ENCODE results near the gene APCDD1.
"Not testable (repeated sequence)": the region's sequence is repeated elsewhere in the genome, so short reads cannot be mapped to it uniquely, and the experiment has no call there.

Gene APCDD1

DNA sequence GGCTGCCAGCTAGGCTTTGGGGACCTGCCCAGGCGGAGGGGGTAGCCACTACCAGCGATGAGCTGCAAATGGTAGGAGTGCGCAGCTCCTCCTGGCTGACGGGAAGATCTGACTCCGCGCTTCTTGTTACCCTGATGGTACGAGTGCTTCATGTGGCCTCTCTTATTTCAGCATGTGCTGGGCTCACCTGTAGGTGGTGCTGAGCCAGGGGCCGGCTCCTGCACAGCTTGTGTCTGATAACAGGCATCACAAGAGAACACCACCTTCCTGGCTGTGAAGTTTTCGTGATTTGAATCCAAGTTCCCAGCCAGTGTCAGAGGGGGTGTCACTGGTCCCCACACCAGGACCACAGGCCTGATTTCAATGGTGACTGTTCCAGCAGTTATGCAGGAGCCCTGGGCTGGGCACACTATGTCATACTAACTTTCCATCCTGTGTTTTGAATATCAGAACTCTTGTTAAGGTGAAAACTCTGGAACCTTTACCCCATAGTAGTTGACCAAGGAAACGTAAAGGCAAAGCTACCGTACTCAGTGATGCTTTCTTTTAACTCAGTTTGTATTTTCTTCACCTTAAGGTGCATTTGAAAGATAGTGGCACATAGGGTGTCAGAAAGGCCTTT is 28.0 kb downstream of the APCDD1 start:
- H3K4me3 ChIP-seq (ENCODE audit: low read depth, low read length) = no peak overlapping the region
- no peak for DNase-seq (ENCODE audit: low read depth)

- H3K4me3 ChIP-seq (ENCODE audit: low read depth, low read length) = no peak overlapping the region
- no peak for DNase-seq (ENCODE audit: low read depth)
Observed at GRCh38 chr18:10482985-10483949, 28.8 kb downstream of the APCDD1 start.

- no peak for DNase-seq (ENCODE audit: low read depth)
- no peak overlapping the region for H3K4me3 ChIP-seq (ENCODE audit: low read depth, low read length)
Observed at GRCh38 chr18:10485475-10485874, 31.0 kb downstream of the APCDD1 start.

DNA sequence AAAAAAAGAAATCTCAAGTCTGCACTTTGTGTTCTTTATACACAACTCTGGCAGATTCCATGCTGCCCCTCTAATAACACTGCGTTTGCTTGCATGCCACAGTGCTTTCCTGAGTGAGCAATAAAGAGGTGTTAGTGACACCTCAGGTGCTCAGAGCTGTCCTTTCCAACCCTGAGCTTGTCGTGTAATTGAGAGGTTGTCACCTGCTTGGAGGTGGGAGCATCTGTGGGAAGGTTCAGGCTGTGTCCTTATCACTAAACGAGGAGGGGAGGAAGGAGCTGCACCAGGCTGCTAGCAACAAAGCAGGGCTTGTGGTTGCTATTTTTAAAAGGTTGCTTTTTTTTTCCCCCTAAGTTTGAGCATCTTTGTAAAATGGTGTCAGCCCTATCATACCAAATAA is 31.9 kb downstream of the APCDD1 start:
- H3K4me3 ChIP-seq (ENCODE audit: low read depth, low read length) = no peak overlapping the region
- no peak for DNase-seq (ENCODE audit: low read depth)

GRCh38 chr18:10487154-10487553 is 32.7 kb downstream of the APCDD1 start:
- DNase-seq (ENCODE audit: low read depth) = no peak

DNA sequence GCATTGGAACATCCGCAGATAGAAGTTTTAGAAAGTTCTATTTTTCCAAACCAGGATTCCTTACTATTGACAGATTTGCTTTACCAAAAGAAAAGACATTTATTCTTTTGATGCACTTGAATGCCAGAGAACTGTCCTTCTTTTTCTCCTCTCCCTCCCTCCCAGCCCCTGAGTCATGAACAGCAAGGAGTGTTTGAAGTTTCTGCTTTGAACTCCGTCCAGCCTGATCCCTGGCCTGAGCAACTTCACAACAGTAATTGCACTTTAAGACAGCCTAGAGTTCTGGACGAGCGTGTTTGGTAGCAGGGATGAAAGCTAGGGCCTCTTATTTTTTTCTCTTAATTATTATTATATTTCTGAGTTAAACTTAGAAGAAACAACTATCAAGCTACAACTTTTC is 33.6 kb downstream of the APCDD1 start:
- H3K4me3 ChIP-seq (ENCODE audit: low read depth, low read length) = no peak overlapping the region
- no peak for DNase-seq (ENCODE audit: low read depth)

More at GRCh38 chr18:10487154-10487553, 32.7 kb downstream of the APCDD1 start:
- H3K4me3 ChIP-seq (ENCODE audit: low read depth, low read length) = no peak overlapping the region

- H3K4me3 ChIP-seq (ENCODE audit: low read depth, low read length) = no peak overlapping the region
- no peak for DNase-seq (ENCODE audit: low read depth)
Observed at GRCh38 chr18:10490401-10491165, 36.1 kb downstream of the APCDD1 start.

DNA sequence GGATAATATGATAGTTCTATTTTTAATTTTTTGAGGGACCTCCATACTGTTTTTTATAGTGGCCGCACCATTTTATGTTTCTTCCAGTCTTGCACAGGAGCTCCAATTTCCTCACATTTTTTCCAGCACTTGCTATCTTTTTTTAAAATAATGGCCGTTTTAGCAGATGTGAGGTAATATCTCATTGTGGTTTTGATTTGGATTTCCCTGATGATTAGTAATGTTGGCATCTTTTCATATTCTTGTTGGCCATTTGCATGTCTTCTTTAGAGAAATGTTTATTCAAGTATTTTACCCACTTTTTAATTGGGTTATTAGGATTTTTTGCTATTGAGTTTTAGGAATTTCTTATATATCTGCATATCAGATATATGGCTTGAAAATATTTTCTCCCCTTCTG is 41.5 kb downstream of the APCDD1 start:
- H3K4me3 ChIP-seq (ENCODE audit: low read depth, low read length) = no peak overlapping the region
- no peak for DNase-seq (ENCODE audit: low read depth)

DNA sequence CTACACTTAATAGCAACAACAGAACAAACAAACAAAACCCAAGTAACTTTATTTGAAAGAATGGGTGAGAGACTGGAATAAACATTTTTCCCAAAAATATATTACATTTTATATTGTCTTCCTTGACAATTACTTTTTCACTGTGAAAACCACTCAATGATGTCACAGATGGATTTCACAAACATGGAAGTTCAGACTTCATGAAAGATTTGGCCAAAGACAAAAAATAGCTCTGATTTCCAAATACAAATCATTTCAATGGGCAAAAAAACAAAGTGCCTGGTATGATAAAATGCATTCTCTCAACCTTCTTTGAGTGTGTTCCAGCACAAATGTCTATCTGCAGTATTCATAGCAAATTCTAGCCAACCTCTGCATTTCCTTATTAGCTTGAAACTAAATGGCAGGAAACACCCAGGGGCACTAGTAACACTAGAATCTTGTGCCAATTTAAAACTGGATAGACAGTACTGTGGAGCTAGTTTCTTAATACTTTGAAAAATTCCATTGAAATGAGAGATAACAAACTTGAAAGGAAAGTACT is 42.8 kb downstream of the APCDD1 start:
- DNase-seq (ENCODE audit: low read depth) = no peak
- H3K4me3 ChIP-seq (ENCODE audit: low read depth, low read length) = no peak overlapping the region

GRCh38 chr18:10499230-10499629 is 44.8 kb downstream of the APCDD1 start:
- no peak for DNase-seq (ENCODE audit: low read depth)
- H3K4me3 ChIP-seq (ENCODE audit: low read depth, low read length) = no peak overlapping the region

DNA sequence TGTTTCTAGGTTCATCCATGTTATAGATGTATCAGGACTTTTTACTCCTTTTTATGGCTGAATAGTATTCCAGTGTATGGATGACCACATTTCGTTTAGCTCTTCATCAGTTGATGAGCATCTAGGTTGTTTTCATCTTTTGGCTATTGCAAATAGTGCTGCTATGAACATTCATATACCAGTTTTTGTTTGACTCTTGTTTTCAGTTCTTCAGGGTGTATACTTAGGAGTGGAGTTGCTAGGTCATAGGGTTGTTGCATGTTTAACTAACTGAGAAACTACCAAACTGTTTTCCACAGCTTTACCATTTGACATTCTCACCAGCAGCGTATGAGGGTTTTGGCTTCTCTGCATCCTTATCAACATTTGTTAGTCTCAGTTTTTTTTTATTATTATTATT is 45.6 kb downstream of the APCDD1 start:
- no peak overlapping the region for H3K4me3 ChIP-seq (ENCODE audit: low read depth, low read length)
- DNase-seq (ENCODE audit: low read depth) = no peak

GRCh38 chr18:10504723-10505122 is 50.3 kb downstream of the APCDD1 start:
- DNase-seq (ENCODE audit: low read depth) = no peak

GRCh38 chr18:10505892-10506291 is 51.5 kb downstream of the APCDD1 start:
- not testable (repeated sequence) for DNase-seq (ENCODE audit: low read depth); H3K4me3 ChIP-seq (ENCODE audit: low read depth, low read length)

More at GRCh38 chr18:10504723-10505122, 50.3 kb downstream of the APCDD1 start:
- H3K4me3 ChIP-seq (ENCODE audit: low read depth, low read length) = no peak overlapping the region

GRCh38 chr18:10508591-10508990 is 54.2 kb downstream of the APCDD1 start:
- no peak for DNase-seq (ENCODE audit: low read depth)
- no peak overlapping the region for H3K4me3 ChIP-seq (ENCODE audit: low read depth, low read length)

- DNase-seq (ENCODE audit: low read depth) = no peak
- no peak overlapping the region for H3K4me3 ChIP-seq (ENCODE audit: low read depth, low read length)
Observed at GRCh38 chr18:10511236-10511635, 56.8 kb downstream of the APCDD1 start.

- H3K4me3 ChIP-seq (ENCODE audit: low read depth, low read length) = no peak overlapping the region
Observed at GRCh38 chr18:10514082-10514481, 59.6 kb downstream of the APCDD1 start.

GRCh38 chr18:10514601-10515000 is 60.2 kb downstream of the APCDD1 start:
- no peak for DNase-seq (ENCODE audit: low read depth)

More at GRCh38 chr18:10514082-10514481, 59.6 kb downstream of the APCDD1 start:
- no peak for DNase-seq (ENCODE audit: low read depth)

GRCh38 chr18:10515456-10515855 is 61.0 kb downstream of the APCDD1 start:
- H3K4me3 ChIP-seq (ENCODE audit: low read depth, low read length) = no peak overlapping the region
- DNase-seq (ENCODE audit: low read depth) = no peak

More at GRCh38 chr18:10514601-10515000, 60.2 kb downstream of the APCDD1 start:
- no peak overlapping the region for H3K4me3 ChIP-seq (ENCODE audit: low read depth, low read length)

DNA sequence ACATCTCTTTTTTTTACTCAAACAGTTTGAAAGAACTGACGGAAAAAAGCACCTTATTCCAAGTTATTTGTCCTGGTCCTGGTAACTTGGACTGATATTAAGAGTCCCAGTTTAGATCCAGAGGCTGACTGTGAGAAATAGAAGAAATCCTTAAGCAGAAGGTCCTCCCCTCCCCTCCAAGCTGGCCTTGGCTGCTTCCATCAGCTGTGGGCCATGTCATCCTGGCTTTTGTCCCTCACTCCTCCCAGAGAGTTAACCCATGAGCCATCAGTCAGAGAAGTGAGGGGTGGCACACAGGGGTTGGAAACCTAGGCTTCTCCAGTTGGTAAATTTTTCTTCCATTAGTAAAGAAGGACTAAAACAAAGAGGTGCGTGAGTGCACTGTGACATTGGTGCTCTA is 61.6 kb downstream of the APCDD1 start:
- DNase-seq (ENCODE audit: low read depth) = no peak
- H3K4me3 ChIP-seq (ENCODE audit: low read depth, low read length) = no peak overlapping the region
